ENCODE results near the gene ANKRD23.

The ANKRD23 gene

DNA sequence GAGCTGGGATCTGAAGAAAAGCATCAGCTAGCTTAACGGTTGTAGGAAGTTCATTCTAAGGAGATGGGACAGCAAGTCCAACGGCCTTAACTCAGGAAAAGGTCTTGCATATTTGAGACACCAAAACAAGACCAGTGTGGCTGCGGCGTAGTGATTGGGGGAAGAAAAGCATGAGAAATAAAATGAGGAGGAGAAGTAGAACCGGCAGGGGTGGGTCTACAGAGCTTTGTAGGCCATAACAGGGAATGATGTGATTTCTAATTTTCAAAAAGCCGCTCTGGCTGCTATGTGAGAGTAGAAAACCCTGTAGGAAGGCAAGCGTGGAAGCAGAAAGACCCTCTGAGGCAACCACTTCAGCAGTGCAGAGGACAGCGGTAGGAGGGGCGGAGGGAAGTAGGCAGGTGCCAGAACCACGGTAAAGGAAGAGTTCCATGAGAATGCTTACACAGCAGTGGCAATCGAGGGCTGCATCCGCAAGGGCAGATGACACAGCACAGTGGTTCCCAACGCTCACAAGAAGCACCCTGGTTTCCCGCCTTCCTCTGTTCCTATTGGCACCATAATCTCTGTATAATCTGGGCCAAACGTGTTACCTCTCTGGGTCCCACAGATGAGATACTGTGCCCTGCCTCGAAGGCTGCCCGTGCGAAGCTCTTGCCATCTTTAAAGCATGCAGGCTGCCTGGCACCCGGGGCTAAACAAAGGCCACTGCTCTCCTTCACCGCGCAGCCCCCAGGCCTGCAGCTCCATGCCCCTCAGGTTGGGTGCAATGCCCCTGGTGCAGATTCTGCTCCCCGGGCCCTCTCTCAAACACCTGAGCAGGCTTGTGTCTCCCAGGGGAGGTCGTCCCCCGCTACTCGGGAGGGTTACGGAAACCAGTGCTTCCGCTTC lies 13.2 kb upstream of the ANKRD23 start:
- H3K9me3 Mint-ChIP-seq, result no peaks in the 10 kb centered on the region
- DNase-seq, result no peak
- no peak overlapping the region for H3K27ac Mint-ChIP-seq
- H3K4me3 Mint-ChIP-seq, result peak overlapping the region; percentile 81
- H3K27me3 Mint-ChIP-seq (ENCODE audit: low read depth, poor library complexity), result peaks cover 2% of the 10 kb centered on the region
- H3K36me3 Mint-ChIP-seq (ENCODE audit: low read depth), result peaks cover 33% of the 10 kb centered on the region
- peaks cover 43% of the 10 kb centered on the region for H3K4me1 Mint-ChIP-seq
- no peak for TF ChIP-seq CTCF (IDR thresholded peaks at IDR 0.05)

DNA sequence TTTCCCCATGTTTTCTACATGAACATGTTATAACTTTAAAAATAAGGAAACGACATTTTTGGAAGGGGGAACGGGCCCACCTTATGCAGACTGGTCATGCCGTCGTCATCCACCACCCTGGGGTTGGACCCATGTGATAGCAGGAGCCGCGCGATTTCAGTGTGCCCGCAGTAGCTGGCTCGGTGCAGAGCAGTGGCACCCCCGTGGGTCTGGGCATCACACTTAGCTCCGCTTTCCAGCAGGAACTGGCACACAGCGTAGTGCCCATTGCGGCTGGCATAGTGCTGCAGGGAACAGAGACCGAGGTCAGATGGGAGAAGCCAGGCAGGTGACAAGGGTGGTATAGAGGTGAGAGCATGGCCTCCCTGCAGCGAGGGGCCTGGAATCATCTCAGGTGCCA lies 9.5 kb upstream of the ANKRD23 start:
- Mint-ChIP-seq H3K27me3 (ENCODE audit: low read depth, poor library complexity) (peaks cover 2% of the 10 kb centered on the region), H3K4me3 (no peak overlapping the region), H3K4me1 (peaks cover 28% of the 10 kb centered on the region), H3K9me3 (no peaks in the 10 kb centered on the region), H3K27ac (no peak overlapping the region), H3K36me3 (ENCODE audit: low read depth) (peaks cover 38% of the 10 kb centered on the region)
- no peak for DNase-seq
- no peak for TF ChIP-seq CTCF (IDR thresholded peaks at IDR 0.05)

- H3K4me3 Mint-ChIP-seq, result no peak overlapping the region
- no peaks in the 10 kb centered on the region for H3K9me3 Mint-ChIP-seq
- peaks cover 35% of the 10 kb centered on the region for H3K4me1 Mint-ChIP-seq
- H3K27ac Mint-ChIP-seq, result no peak overlapping the region
- no peak for DNase-seq
- no peak for TF ChIP-seq CTCF (IDR thresholded peaks at IDR 0.05)
- peaks cover 2% of the 10 kb centered on the region for H3K27me3 Mint-ChIP-seq (ENCODE audit: low read depth, poor library complexity)
- peaks cover 44% of the 10 kb centered on the region for H3K36me3 Mint-ChIP-seq (ENCODE audit: low read depth)
Measured at GRCh38 chr2:96852667-96853066, 8.8 kb upstream of the ANKRD23 start.

GRCh38 chr2:96848264-96848663 lies 4.4 kb upstream of the ANKRD23 start:
- Mint-ChIP-seq H3K27ac (peak overlapping the region; percentile 37), H3K4me1 (peaks cover 27% of the 10 kb centered on the region), H3K36me3 (ENCODE audit: low read depth) (peaks cover 50% of the 10 kb centered on the region), H3K4me3 (no peak overlapping the region), H3K9me3 (no peaks in the 10 kb centered on the region), H3K27me3 (ENCODE audit: low read depth, poor library complexity) (no peaks in the 10 kb centered on the region)
- DNase-seq, result peak; percentile 30
- TF ChIP-seq CTCF (IDR thresholded peaks at IDR 0.05), result no peak

DNA sequence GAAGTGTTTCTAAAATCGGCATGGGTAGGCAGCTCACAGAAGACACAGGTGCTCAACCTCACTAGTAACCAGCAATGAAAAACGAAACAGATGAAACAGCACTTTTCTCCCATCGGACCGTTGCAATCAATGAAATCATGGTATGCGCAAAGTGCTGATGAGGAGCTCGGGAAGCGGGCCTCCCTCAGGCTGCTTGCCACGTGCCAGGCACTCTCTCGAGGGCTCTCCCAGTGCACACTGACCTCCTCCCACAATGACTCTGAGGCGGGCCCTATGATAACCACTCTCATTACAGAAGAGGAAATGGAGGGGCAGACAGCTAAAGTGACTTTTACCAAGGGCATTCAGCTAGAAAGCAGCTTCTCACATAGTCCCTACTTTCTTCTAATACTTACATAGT lies 3.8 kb upstream of the ANKRD23 start:
- Mint-ChIP-seq H3K27me3 (ENCODE audit: low read depth, poor library complexity) (no peaks in the 10 kb centered on the region), H3K4me3 (no peak overlapping the region), H3K9me3 (no peaks in the 10 kb centered on the region), H3K27ac (peak overlapping the region; percentile 37), H3K36me3 (ENCODE audit: low read depth) (peaks cover 43% of the 10 kb centered on the region), H3K4me1 (peaks cover 34% of the 10 kb centered on the region)
- no peak for TF ChIP-seq CTCF (IDR thresholded peaks at IDR 0.05)
- DNase-seq, result no peak

- no peaks in the 10 kb centered on the region for H3K9me3 Mint-ChIP-seq
- peaks cover 42% of the 10 kb centered on the region for H3K4me1 Mint-ChIP-seq
- no peaks in the 10 kb centered on the region for H3K27me3 Mint-ChIP-seq (ENCODE audit: low read depth, poor library complexity)
- H3K4me3 Mint-ChIP-seq, result no peak overlapping the region
- DNase-seq, result no peak
- H3K36me3 Mint-ChIP-seq (ENCODE audit: low read depth), result peaks cover 37% of the 10 kb centered on the region
- TF ChIP-seq CTCF (IDR thresholded peaks at IDR 0.05), result no peak
- H3K27ac Mint-ChIP-seq, result no peak overlapping the region
Measured at GRCh38 chr2:96846825-96847224, 3.0 kb upstream of the ANKRD23 start.

All from nephron progenitor cell (in vitro differentiated cells).